Stimulated activated CD8-positive, alpha-beta memory T cell treated with anti-CD3 and anti-CD28 coated beads, Interleukin-12 subunit alpha, Interleukin-12 subunit beta, amount 100 ng/mL, for 24 hours (primary cell): ENCODE results near the gene BRINP3.

Source experiments
- DNase-seq: peaks from one replicate; pipeline ENCODE4 v3.0.0-alpha.2; 2020; ENCODE audit errors: extremely low read depth

Gene BRINP3

GRCh38 chr1:190104961-190105360 is 372.7 kb downstream of the BRINP3 start:
- no peak for DNase-seq

- DNase-seq, result no peak
These were observed 374.8 kb downstream of the BRINP3 start for GRCh38 chr1:190102757-190103326.

- no peak for DNase-seq
These were observed 375.9 kb downstream of the BRINP3 start for GRCh38 chr1:190101756-190102155.

- no peak for DNase-seq
These were observed 378.9 kb downstream of the BRINP3 start for GRCh38 chr1:190098756-190099155.

- DNase-seq, result no peak
These were observed 379.6 kb downstream of the BRINP3 start for GRCh38 chr1:190098107-190098506.

GRCh38 chr1:190095596-190095995 is 382.1 kb downstream of the BRINP3 start:
- DNase-seq, result no peak

- no peak for DNase-seq
These were observed 393.1 kb downstream of the BRINP3 start for GRCh38 chr1:190084552-190084951.

- DNase-seq, result no peak
These were observed 409.4 kb downstream of the BRINP3 start for GRCh38 chr1:190068304-190068703.

GRCh38 chr1:190067592-190067991 is 410.1 kb downstream of the BRINP3 start:
- DNase-seq, result no peak

GRCh38 chr1:190066011-190066410 is 411.7 kb downstream of the BRINP3 start:
- DNase-seq, result no peak

- DNase-seq, result no peak
These were observed 428.4 kb downstream of the BRINP3 start for GRCh38 chr1:190049314-190049713.
